ENCODE results near the gene GPX3. TPM values are rescaled to one million over a fixed set of nuclear protein-coding genes. Genes with fewer than 3 reads are reported as not detected.

Gene GPX3
- total and polyA plus RNA-seq, 2 of the 13 experiments (the other 11 are each of a cell fraction or from before 2014, with no cell fraction given) = 33.8 to 1,892 TPM

GRCh38 chr5:151020304-151021110, at the start of gene GPX3 (continued):
- TF ChIP-seq ZNF160 (CRISPR knock-in tag; IDR thresholded peaks at IDR 0.05) (no peak), STAG1 (CRISPR knock-in tag; IDR thresholded peaks at IDR 0.05) (no peak), MXI1 (IDR thresholded peaks at IDR 0.05; ENCODE audit: borderline replicate concordance, low read depth, low read length) (peak; percentile 48; the same call in 1 of the 3 replicates), ZNF543 (CRISPR knock-in tag; IDR thresholded peaks at IDR 0.05) (no peak), FOXO4 (CRISPR knock-in tag; conservative IDR thresholded peaks at IDR 0.05) (no peak), CTCF (CRISPR knock-in tag; IDR thresholded peaks at IDR 0.05) (no peak), HOXA3 (CRISPR knock-in tag; IDR thresholded peaks at IDR 0.05) (peak; percentile 70), NFYC (CRISPR knock-in tag; IDR thresholded peaks at IDR 0.05) (peak; percentile 91), SP140L (CRISPR knock-in tag; IDR thresholded peaks at IDR 0.05; ENCODE audit: borderline replicate concordance) (no peak), ZSCAN5A (CRISPR knock-in tag; IDR thresholded peaks at IDR 0.05; ENCODE audit: borderline replicate concordance) (peak; percentile 80; the same call in 1 of the 2 replicates), FOXJ3 (CRISPR knock-in tag; IDR thresholded peaks at IDR 0.05; ENCODE audit: borderline replicate concordance) (peak; percentile 57; the same call in 1 of the 2 replicates), ZNF746 (CRISPR knock-in tag; IDR thresholded peaks at IDR 0.05) (no peak), MXD3 (CRISPR knock-in tag; IDR thresholded peaks at IDR 0.05) (peak; percentile 59), YEATS2 (CRISPR knock-in tag; IDR thresholded peaks at IDR 0.05; ENCODE audit: borderline replicate concordance) (peak; percentile 50; the same call in 1 of the 2 replicates), ZNF280D (CRISPR knock-in tag; IDR thresholded peaks at IDR 0.05) (no peak), TFAP4 (IDR thresholded peaks at IDR 0.05; ENCODE audit: borderline replicate concordance, low read depth) (peak; percentile 31; the same call in 1 of the 2 replicates), ZSCAN29 (CRISPR knock-in tag; conservative IDR thresholded peaks at IDR 0.05) (peak; percentile 90; the same call in 1 of the 2 replicates), ZNF431 (CRISPR knock-in tag; IDR thresholded peaks at IDR 0.05; ENCODE audit: borderline replicate concordance, low read depth) (peak; percentile 49; the same call in 1 of the 2 replicates), ISL2 (CRISPR knock-in tag; IDR thresholded peaks at IDR 0.05) (peak; percentile 68; the same call in 1 of the 2 replicates), ZBTB42 (CRISPR knock-in tag; IDR thresholded peaks at IDR 0.05) (no peak)
